Activated CD4-positive, CD25-positive, alpha-beta regulatory T cell treated with anti-CD3 and anti-CD28 coated beads, Interleukin-2, amount 50 U/mL, for 24 hours (primary cell): ENCODE measurements around the gene GPRC5B.
A peak's percentile ranks its signal among the peaks of the same experiment; 100 is the strongest.

Experiments used
- ATAC-seq, 2 donors: fragments of 150-1000 bp; cut with Tn5 transposase; one replicate each; pipeline ENCODE4 v1.10.0; 2021; ENCODE audit warnings: mild to moderate bottlenecking in 1 of 2, moderate library complexity in 1 of 2

GPRC5B gene

GRCh38 chr16:19896951-19897350, 12.3 kb upstream of the GPRC5B start:
- no peak for ATAC-seq

DNA sequence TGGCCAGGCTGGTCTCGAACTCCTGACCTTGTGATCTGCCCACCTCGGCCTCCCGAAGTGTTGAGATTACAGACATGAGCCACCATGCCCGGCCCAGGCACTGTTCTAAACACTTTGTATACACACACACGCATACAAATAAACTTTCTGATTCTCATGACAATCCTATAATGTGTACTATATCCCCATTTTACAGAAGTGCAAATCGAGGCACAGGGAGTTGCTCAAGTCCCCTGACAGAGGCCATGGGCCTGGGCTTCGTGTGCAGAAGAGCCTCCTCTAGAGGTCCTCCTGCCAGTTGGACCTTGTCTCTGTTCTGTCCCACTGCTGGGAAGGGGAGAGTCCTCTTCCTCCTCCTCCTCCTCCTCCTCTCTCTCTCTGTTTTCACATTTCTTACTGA, 9.9 kb upstream of the GPRC5B start:
- ATAC-seq = no peak

GRCh38 chr16:19892902-19893301, 8.3 kb upstream of the GPRC5B start:
- no peak for ATAC-seq

GRCh38 chr16:19890901-19891300, 6.3 kb upstream of the GPRC5B start:
- ATAC-seq = no peak

GRCh38 chr16:19888834-19889233, 4.2 kb upstream of the GPRC5B start:
- no peak for ATAC-seq

DNA sequence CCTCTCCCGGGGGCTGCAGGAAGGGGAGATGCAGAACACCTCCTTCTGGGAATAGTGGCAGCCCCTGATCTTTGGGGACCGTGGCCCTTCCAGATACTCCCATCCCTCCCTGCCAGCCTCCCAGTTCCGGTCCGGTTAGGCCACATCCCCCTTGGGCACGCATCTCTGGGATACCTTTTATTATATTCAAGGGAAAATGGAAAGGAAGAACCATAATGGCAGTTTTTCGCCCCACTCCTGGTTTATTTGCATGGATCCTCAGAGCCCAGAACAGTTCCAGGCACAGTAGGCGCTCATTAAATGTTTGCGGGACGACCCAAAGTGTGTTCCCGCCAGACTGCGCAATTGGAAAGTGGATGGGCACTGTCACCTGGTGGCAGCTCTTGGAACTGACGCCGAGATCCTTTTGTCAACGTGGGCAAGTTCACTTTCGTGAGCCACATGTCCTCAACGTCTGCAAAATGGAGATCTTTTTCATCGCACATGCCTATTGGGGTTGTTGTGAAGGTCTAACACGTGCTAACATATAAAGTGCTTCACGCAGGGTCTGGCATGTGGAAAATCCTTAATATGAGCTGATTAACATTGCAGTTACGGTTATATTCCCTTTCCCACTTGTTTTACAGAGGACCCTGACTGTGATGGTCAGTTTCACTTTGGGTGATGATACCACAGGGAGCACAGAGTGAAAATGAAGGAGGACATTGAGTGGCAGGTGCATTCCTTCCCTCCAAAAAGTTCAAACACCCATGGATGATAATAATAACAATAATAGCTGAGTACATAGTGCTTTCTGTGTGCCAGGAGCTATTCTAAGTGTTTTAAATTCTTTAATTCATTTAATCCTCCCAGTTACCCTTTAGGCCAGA, 1.7 kb upstream of the GPRC5B start:
- peak; percentile 63 for ATAC-seq

DNA sequence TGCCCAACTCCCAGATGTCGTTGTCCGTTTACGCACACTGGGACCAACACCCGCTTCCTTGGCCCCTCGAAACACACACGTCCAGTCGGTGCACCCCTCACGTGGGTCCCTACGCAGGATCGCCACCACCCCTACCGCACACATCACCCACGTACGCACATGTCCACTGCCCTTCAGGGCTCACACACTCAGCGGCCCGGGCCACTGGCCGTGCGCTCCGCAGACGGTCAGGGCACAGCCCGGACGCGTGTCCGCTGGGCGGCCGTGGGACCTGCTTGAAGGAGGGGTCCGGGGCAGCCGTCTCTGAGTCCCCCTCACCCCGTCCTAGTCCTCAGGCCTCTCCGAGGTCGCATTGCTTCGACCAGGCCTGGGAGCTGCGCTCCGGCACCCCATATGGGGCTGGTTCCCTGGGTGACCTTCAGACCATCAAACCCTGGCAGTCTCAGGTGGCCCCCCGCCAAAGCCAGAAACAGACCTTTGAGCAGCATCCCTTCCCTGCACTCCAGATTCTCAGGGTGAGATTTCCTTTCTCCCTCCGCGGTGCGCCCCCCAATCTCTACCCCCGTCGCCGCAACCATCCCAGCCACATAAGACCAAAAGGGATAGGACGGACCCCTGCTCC, 914 bp upstream of the GPRC5B start:
- no peak for ATAC-seq

DNA sequence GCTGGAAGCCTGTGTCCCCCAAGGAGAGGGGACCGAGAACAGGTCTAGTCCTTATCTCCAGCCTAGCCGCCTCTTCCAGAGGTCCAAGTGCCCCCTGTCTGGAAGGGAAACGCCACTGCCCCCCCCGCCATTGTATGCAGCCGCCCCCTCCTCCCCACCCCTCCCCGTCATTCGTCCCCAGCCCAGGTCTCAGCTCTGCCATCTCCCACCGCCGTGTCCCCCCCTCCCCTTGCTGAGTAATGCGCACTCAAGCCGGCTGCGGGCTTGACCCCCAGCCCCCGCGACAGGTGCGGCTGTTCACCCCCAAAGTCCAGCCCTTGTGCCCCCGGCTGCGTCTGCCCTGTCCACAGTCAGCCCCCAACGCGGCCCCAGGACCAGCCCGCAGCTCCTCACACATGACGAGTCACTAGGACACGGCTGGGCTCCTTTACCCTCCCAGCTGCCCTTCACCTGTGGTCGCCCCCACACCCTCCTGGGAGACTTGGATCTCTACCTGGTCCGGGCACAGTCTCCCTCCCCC, 622 bp downstream of the GPRC5B start:
- ATAC-seq = no peak

DNA sequence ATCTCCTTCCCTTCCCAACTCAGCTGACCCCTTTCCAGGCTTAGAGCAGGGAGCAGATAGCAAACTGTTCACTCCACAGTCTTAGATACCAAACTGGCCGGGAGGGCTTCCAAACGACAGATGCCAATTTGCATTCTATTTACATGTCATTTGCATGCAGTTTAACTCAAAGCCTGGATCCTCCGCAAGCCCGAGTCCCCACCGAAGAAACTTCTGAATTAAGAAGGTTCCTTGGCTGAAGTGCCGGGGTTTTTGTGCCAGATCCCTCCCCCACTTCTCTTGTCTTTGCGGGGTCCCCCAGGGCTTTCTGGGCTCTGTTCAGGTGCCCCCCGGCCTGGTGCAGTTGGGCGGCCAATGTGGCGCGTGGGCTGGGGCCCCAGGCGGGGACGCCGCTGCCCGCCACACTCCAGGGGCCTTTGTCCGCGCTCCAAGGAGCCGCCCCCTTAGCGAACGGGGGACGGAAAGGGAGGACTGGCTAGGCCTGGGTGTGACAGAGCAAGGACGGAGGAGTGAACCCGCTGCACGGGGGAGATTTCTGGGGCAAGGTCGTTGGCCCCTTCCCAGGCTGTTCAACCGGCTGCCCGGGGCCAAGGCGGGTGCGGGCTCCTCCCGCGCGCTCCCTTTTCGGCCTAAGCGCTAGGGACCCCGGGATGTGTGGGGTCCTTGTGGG, 1.2 kb downstream of the GPRC5B start:
- no peak for ATAC-seq

GRCh38 chr16:19882646-19883045, 2.0 kb downstream of the GPRC5B start:
- no peak for ATAC-seq

DNA sequence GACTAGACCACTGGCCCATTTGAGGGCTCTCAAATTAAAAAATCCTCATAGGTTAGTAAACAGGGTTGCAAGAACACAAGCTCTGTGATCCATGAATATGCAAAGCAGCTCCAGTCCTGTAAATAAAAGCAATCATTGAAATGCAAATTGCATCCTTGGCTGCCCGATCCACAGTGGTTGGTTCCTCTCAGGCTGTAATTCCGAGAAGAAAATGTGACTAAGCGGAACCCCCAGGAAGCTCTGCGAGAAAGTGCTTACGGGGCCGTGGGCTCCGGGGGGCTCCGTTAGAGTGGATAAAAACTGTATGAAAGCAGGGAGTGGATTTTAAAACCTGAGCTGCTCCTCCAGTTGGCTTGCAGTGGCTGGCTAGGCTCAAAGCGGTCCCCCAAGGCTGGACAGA, 2.5 kb downstream of the GPRC5B start:
- ATAC-seq = no peak

DNA sequence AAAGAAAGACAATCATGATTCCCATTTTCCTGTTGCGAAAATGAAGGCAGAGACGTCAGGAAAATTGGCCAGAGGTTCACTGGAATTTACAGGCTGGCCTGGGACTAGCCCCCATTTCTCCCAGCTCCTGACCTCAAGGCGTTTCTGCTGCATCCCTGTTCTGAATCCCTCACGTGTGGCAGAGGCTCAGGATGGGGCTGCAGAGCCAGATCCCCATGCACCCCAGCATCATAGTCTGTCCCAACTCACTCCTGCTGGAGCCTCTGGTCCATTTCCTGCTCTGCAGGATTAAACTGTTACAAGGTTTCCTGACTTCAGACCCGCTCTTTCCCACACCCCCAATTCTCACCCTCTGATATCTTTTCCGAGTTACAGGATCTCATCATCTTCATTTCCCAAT, 2.9 kb downstream of the GPRC5B start:
- ATAC-seq = no peak

DNA sequence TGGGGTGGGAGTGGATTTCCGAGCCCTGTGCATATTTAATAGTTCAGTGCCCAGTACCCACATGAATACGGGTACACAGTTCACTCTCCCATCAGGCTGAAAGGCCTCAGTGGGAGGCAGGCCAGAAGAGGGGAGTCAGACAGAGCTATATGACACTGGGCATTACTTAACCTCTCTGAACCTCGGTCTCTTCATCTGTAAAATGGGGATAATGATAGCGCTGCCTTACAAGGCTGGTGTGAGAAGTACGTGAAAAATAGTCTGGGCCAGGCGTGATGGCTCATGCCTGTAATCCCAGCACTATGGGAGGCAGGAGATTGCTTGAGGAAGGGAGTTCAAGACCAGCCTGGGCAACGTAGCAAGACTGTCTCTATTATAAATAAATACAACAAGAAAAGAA, 3.6 kb downstream of the GPRC5B start:
- no peak for ATAC-seq

DNA sequence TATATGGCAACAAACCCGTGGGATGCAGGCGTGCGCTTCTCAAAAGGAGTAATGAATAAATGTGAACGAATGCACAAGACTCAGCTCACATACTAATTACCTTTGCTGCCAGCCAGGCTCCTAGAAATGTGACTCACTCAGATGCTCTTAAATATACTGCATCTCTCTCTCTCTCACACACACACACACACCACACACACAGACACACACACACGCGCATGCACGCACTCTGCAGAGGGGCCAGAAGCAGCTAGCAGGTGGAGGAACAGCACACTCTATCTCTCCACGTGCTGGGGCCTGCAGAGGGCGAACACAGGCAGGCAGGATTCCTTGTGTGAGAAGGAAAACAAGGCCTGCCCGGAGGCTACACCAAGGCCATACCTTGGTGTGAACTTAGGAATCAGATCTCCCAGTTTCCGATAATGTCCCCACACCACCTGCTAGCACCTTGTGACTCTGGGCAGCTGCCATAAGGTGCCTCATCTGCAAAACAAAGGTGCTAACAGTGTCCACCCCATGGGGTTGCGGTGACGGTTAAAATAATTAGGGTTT, 5.3 kb downstream of the GPRC5B start:
- ATAC-seq = no peak

DNA sequence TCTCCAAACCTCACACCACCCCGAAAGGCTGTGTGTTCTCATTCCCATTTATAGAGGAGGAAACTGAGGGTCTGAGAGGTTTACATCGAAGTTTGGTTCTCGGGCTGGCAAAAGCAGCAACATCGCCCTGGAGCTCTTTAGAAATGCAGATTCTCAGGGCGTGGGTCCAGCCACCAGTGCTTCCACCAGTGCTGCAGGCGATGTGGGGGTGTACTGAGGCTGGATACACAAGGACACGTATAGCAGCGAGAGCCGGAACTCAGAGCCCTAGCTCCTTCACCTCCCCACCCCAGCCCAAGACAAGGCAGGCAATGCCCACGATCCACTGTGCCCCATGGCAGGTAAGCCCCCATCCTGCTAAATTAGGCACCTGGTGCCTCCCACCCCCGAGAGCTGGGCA, 5.9 kb downstream of the GPRC5B start:
- ATAC-seq = no peak

GRCh38 chr16:19876501-19877059, 8.1 kb downstream of the GPRC5B start:
- ATAC-seq = no peak

GRCh38 chr16:19875900-19876299, 8.7 kb downstream of the GPRC5B start:
- ATAC-seq = no peak

DNA sequence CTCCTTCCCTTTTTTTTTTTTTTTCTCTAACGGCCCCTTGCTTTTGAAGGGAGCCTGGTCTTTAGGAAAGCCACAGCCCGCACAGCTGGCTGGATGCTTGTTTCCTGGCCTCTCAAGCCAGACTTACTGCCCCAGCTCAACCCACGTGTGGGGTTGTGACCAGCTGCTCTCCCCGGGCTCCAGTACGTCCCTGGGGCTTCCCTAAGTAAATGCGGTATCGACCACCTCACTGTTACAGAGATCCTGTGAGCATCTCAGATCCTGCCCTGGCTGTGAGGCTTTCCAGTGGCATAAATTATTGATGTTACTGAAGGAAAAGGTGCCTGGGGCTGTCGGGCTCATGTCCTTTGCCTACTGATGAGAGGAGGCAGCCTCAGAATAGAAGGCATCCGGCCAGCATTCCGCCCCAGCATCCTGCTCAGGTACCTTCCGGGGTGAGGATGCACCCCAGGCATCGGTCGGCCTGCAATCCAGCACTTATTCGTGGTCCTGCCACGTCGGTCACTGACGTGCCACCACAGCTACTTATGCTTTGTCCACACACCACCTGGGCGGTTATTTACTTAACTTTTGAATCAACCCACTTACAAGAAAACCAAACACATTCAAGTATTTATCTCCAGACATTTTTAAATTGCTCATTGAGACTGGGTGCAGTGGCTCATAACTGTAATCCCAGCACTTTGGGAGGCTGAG, 9.6 kb downstream of the GPRC5B start:
- no peak for ATAC-seq

DNA sequence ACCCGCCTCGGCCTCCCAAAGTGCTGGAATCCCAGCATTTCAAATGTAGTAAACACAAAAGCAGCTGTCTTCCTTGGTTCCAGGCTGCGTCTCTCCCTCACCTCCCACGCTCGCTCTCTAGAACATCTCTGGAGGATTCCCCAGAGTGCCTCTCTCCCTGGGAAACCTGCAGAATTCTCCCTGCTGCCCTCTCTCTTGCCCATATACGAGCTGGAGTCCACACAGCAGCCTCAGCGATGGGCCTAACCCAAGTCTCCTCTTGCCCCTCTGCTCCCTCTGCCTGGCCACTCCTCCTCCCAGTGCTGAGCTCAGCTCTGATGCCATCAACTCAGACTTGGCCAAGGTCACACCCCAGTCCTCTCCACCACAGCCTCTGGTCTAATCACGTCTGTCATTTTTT, 10.6 kb downstream of the GPRC5B start:
- no peak for ATAC-seq

DNA sequence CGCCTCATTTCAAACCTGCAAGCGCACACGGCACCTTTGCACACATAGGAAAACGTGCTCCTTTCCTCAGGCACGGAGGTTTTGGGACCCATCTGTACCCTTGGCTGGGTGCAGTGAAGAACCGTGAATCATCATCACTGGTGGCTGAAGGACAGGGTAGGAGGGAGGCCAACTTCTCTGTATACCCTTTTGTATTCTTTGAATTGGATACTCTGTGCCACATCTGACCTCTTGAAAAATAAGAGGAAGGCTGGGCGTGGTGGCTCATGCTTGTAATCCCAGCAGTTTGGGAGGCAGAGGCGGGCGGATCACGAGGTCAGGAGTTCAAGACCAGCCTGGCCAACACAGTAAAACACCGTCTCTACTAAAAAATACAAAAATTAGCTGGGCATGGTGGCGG, 11.7 kb downstream of the GPRC5B start:
- no peak for ATAC-seq

DNA sequence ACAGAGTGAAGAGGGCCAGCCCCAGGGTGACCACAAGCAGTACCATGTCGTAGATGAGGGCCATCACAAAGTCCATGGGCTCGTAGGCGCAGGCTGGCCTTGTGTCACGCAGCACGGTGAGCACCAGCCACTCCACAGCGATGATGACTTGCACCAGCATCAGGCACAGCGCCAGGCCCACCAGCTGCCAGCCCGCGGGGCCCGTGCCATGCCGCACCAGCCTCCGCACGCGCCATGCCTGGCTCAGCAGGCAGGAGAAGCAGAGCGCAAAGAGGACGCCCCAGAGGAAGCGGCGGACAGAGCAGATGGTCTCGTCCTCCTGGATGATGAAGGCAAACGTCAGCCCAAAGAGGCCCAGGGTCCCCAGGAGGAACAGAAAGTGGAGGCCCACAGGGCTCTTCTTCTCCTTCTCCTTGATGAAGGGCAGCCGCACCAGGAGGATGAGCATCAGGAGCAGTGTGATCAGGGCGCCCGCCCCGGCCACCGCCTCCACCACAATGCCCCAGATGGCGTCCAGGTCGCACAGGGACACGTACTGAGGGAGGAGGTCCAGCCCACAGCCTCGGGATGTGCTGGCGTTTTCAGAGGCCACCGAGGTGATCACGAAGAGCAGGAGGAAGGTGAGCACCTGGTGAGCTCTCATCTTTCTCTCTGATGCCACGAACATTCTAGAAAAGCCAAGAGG, 12.3 kb downstream of the GPRC5B start:
- no peak for ATAC-seq

DNA sequence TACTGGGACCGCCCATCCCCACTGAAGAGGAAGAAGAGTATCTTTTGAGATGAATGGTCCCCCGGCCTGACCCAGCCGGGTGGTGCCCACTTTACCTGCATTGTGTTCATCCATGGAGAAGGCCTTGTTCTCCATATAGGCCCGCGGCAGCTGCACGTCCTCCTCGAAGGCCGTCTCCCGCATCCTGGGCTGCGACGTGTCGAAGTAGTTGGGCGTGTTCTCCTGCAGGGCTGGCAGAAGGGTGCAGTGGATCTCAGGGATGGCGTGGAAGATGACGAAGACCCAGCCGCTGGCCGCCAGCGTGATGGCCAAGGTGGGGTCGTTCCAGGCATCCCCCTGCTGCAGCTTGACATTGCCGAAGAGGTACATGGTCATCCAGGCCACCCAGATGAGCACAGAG, 12.9 kb downstream of the GPRC5B start:
- ATAC-seq = no peak
